Activated naive CD4-positive, alpha-beta T cell treated with anti-CD3 and anti-CD28 coated beads, Interleukin-2, amount 10 ng/mL, durations not matched to agents 7 days and 5 days (primary cell): ENCODE results near the gene SUFU.
"Not testable (repeated sequence)": the region's sequence is repeated elsewhere in the genome, so short reads cannot be mapped to it uniquely, and the experiment has no call there.

Source experiments
- CTCF ChIA-PET: fragments of 350-600 bp; sonication (Branson Sonifier 250); formaldehyde crosslinking; loops from one replicate; lab custom pipeline; 2021; ENCODE audit warnings: antibody characterized with exemption; lab: Charles Lee
- DNase-seq: peaks from one replicate; pipeline ENCODE4 v3.0.0-alpha.2; 2020
- H3K27ac Mint-ChIP-seq: one replicate; pipeline ENCODE4 v1.8.0; 2021; ENCODE audit warnings: mild to moderate bottlenecking, moderate library complexity, mixed read lengths
- H3K27me3 Mint-ChIP-seq: one replicate; pipeline ENCODE4 v1.8.0; 2021; ENCODE audit warnings: mild to moderate bottlenecking, mixed read lengths
- H3K36me3 Mint-ChIP-seq: one replicate; pipeline ENCODE4 v1.8.0; 2021; ENCODE audit warnings: mixed read lengths
- H3K4me1 Mint-ChIP-seq: one replicate; pipeline ENCODE4 v1.8.0; 2021; ENCODE audit warnings: mixed read lengths
- H3K4me3 Mint-ChIP-seq: one replicate; pipeline ENCODE4 v1.8.0; 2021; ENCODE audit warnings: mild to moderate bottlenecking, moderate library complexity, mixed read lengths
- H3K9me3 Mint-ChIP-seq: one replicate; pipeline ENCODE4 v1.8.0; 2021; ENCODE audit warnings: mixed read lengths

The SUFU gene

DNA sequence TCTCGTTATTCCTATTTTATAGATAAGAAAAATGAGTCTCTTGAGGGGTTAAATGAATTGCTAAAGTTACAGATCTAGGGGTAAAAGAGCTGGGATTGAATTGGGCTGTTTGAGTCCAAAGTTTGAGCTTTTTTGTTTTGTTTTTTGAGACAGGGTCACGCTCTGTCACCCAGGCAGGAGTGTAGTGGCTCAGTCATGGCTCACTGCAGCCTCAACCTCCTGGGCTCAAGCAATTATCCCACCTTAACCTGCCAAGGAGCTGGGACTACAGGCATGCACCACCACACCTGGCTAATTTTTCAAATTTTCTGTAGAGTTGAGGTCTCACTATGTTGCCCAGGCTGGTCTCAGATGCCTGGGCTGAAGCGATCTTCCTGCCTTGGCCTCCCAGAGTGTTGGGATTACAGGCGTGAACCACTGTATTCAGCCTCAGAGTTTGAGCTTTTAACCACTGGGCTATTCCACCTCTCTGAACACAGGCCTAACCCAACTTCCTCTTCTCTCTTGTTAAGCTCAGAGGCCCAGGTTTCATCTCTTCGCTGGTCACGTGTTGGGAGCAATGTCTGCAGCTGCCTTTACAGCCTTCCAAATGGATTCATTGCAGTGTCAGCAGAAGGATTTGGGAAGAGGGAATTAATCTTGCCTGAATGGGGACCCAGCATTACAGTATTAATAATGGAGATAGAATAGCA lies 8.0 kb downstream of the SUFU start:
- Mint-ChIP-seq H3K27ac (peak overlapping the region; percentile 17), H3K4me3 (no peak overlapping the region)

DNA sequence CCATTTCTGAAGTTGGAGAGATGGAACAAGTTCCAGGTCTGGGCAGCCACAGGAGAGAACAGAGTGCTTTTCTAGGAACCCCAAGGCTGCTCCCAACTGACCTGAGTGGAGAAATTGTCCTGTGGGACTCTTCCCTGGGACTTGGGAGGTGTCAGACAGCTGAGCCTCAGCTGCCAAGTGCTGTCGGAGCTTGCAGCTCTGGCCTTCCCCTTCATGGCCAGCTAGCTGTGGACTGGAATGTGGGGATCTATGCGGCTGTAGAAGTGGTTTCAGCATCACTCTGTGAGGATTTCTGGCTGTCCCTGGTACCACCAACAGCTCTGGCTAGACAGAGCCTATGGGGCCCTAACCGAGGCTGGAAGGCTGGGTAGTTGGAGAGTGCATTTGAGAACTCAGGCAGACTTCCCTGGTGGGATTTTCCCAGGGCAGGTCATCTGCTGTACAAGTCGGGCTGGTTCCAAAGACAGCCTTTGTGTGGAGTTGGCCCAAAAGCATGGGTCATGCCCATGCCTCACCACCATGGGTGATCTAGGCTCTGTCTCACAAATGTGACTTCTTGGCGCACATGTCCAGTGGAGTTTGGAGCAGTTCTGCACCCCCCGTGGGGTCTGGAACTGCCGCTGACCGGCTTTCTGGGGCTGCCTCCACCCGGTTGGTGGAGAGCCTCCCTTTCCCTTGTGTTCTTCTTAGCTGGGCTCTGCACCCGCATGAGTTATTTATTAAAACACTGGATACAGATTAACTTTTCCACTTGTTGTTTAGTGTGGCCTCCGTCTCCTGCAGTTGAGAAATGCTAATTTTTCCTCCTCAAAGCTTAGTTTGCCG lies 10.9 kb downstream of the SUFU start:
- CTCF ChIA-PET: no interaction called here
- H3K36me3 Mint-ChIP-seq: peaks cover 21% of the 10 kb centered on the region
- no peaks in the 10 kb centered on the region for H3K9me3 Mint-ChIP-seq
- DNase-seq: no peak
- H3K27me3 Mint-ChIP-seq: no peaks in the 10 kb centered on the region
- no peak overlapping the region for H3K27ac Mint-ChIP-seq
- no peak overlapping the region for H3K4me3 Mint-ChIP-seq
- peaks cover 11% of the 10 kb centered on the region for H3K4me1 Mint-ChIP-seq

More for the DNA sequence above, 8.0 kb downstream of the SUFU start:
- no peak for DNase-seq
- CTCF ChIA-PET: interaction anchor here (0.9 to 1.8 kb wide), 5 partner anchors 9 to 85 kb away, joined by 3 to 8 read pairs (median 5); partner anchors contain the start of gene ACTR1A
- Mint-ChIP-seq H3K27me3 (no peaks in the 10 kb centered on the region), H3K36me3 (peaks cover 30% of the 10 kb centered on the region), H3K4me1 (peaks cover 17% of the 10 kb centered on the region), H3K9me3 (no peaks in the 10 kb centered on the region)

DNA sequence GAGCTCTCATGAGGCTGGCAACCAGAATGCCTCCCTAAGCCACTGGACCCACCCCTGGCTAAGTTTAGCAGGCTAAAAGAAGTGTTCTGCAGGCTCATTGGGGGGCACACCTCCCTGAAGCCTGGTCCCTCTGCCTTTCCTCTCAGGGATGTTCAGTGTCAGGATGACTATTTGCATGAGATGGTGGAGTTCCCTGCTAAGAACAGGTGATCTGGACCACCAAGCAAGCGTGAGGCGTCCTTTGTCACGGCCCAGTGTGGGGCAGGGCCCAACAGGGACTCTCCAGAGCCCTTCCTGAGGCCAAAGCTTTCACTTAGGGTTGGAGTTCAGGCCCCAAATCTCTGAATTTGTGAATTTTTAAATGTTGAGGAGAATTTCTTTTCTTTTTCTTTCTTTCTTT lies 12.0 kb downstream of the SUFU start:
- Mint-ChIP-seq H3K27me3 (no peaks in the 10 kb centered on the region), H3K4me1 (peaks cover 11% of the 10 kb centered on the region), H3K36me3 (peaks cover 21% of the 10 kb centered on the region), H3K4me3 (no peak overlapping the region), H3K9me3 (no peaks in the 10 kb centered on the region), H3K27ac (no peak overlapping the region)
- no peak for DNase-seq
- CTCF ChIA-PET: interaction anchor here (1.0 to 1.2 kb wide), 2 partner anchors 24 to 68 kb away, joined by 3 to 4 read pairs; no protein-coding TSS in a partner anchor

DNA sequence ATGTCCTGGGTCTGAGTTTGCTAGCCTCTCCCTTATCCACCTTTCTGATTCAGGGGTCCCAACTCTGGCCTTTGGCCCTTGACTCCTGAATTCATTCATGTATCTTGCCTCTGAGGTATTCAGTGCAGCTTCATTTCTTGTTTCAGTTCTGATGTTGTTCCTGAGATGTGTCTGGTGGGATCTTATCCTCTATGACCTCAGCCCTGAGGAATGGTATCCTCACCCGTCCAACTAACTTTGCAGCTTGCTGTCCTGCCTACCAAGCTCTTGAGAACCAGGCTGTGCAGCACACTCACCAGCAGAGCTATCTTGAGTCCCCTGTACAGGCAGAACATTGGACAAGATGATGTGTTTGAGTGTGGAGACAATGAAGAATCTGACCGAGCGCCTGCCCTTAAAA lies 13.8 kb downstream of the SUFU start:
- Mint-ChIP-seq H3K9me3 (no peaks in the 10 kb centered on the region), H3K4me3 (no peak overlapping the region), H3K27me3 (no peaks in the 10 kb centered on the region), H3K36me3 (peaks cover 14% of the 10 kb centered on the region), H3K4me1 (no peaks in the 10 kb centered on the region), H3K27ac (no peak overlapping the region)
- CTCF ChIA-PET: interaction anchor here (0.5 kb wide), 1 partner anchor 76 kb away, joined by 3 read pairs; no protein-coding TSS in a partner anchor
- DNase-seq: no peak

DNA sequence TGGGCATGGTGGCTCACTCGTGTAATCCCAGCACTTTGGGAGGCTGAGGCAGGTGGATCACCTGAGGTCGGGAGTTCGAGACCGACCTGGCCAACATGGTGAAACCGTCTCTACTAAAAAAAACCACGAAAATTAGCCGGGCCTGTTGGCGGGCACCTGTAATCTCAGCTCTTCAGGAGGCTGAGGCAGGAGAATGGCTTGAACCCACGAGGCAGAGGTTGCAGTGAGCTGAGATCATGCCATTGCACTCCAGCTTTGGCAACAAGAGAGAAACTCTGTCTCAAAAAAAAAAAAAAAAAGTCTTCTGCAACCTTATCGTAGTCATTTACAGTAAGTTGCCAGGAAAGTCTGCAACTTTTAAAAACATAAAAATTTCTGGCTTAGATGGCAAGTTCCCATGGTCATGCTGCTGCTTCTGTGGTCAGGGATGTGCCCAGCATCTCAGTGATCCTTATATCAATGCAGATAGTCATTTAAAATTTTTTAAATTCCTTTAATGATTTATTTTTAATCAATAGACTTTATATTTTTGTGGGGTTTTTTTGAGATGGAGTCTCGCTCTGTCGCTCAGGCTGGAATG lies 15.6 kb downstream of the SUFU start:
- Mint-ChIP-seq H3K36me3 (peaks cover 14% of the 10 kb centered on the region), H3K4me3 (no peak overlapping the region), H3K27ac (no peak overlapping the region), H3K9me3 (no peaks in the 10 kb centered on the region), H3K27me3 (no peaks in the 10 kb centered on the region), H3K4me1 (no peaks in the 10 kb centered on the region)
- CTCF ChIA-PET: no interaction called here
- no peak for DNase-seq

DNA sequence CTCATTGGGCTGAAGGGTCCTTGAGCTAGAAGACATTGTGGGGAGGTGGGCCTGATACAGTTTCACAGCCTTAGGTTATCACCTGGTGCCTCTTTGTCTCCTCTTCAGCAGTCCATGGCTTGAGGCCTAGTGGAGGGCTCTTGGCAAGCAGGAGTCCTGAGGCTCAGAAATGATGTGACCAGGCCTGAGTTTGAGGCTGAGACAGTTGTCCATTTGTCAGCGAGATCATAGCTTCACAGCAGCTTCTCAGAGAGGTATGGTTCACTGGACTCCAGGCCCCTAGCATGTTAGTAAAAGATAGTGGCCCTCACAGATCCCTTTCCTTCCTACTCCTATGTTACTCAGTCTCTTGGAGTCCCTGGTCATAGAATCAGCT lies 19.1 kb downstream of the SUFU start:
- H3K27ac Mint-ChIP-seq: no peak overlapping the region
- no peak for DNase-seq
- no peaks in the 10 kb centered on the region for H3K4me1 Mint-ChIP-seq
- no peak overlapping the region for H3K4me3 Mint-ChIP-seq
- peaks cover 13% of the 10 kb centered on the region for H3K36me3 Mint-ChIP-seq
- CTCF ChIA-PET: interaction anchor here (1.0 to 1.2 kb wide), 2 partner anchors 61 to 379 kb away, joined by 3 to 4 read pairs; no protein-coding TSS in a partner anchor
- H3K9me3 Mint-ChIP-seq: no peaks in the 10 kb centered on the region
- no peaks in the 10 kb centered on the region for H3K27me3 Mint-ChIP-seq

DNA sequence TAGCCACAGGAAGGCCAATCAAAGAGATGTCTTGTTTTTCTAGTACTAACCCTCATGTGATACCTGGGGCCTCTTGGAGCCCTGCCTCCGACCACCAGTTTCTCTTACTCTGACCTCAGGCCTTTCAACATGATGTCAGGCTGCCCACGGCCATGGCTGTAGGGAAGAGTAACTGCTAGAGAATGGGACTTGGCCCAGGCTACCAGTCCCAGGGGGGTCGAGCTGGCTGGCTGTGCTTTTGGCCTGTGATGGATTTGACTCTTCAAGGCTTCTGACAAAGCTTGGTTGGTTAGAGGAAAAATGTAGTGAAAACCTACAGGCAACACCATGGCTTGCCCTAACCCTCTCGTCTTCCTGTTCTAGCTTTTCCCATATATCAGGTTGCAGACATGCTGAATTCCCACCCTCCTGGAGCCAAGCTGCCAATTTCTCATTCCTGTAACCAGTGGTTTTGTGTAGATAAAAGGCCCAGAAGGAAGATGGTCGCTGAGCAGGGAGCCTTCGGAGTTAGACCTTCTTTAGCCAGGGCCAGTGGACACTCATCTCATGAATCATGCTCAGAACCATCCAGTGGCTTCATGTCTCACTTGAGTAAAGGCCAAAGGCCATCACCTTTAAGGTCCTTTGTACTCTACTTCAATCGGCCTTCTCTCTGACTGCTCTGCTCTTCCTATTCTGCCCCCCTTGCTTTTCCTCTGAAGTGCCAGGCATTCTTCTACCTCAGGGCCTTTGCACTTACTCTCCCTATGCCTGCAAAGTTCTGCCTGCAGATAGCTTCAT lies 19.7 kb downstream of the SUFU start:
- Mint-ChIP-seq H3K27ac (no peak overlapping the region), H3K27me3 (no peaks in the 10 kb centered on the region), H3K36me3 (peaks cover 13% of the 10 kb centered on the region), H3K4me1 (no peaks in the 10 kb centered on the region), H3K9me3 (no peaks in the 10 kb centered on the region), H3K4me3 (no peak overlapping the region)
- no peak for DNase-seq
- CTCF ChIA-PET: interaction anchor here (1.0 to 1.2 kb wide), 2 partner anchors 60 to 378 kb away, joined by 3 to 4 read pairs; no protein-coding TSS in a partner anchor

DNA sequence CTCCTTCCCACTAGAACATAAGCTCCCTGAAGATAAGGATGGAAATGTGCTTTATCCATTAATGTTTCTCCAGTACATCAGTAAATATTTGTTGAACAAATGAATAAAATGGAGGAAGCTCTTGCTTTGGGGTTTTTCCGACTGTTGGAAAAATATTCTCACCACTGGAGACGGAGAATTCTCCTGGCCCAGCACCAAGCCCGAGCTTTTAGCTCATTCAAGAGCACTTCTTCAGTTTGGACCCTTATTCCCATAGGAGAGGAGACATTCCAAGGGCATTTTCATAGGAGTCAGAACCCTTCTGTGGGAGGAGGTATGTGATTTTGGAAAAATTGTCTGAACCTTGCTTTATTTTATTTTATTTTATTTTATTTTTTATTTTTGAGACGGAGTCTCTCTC lies 21.0 kb downstream of the SUFU start:
- H3K4me3 Mint-ChIP-seq: no peak overlapping the region
- CTCF ChIA-PET: no interaction called here
- H3K9me3 Mint-ChIP-seq: no peaks in the 10 kb centered on the region
- H3K4me1 Mint-ChIP-seq: peaks cover 3% of the 10 kb centered on the region
- H3K27ac Mint-ChIP-seq: no peak overlapping the region
- H3K36me3 Mint-ChIP-seq: peaks cover 13% of the 10 kb centered on the region
- no peak for DNase-seq
- no peaks in the 10 kb centered on the region for H3K27me3 Mint-ChIP-seq

DNA sequence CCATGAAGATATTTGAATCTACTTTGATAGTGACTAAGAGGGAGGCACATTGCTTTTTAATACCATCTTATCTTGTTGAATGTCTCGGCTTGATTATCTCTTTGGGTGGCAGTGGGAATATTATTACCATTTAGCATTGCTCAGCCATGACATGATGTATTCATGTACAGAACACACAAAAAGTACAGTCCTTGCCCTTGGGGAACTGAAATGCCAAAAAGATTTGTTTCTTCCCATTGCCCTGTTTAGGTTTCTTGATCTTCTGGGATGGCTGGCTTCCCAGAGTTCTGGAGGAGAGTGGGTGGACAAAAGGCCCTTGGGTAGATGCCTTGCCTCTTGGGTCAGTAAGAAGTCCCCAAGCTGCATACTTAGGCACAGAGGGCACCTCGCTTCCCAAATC lies 23.8 kb downstream of the SUFU start:
- no peak overlapping the region for H3K4me3 Mint-ChIP-seq
- peaks cover 10% of the 10 kb centered on the region for H3K36me3 Mint-ChIP-seq
- no peaks in the 10 kb centered on the region for H3K9me3 Mint-ChIP-seq
- no peaks in the 10 kb centered on the region for H3K27me3 Mint-ChIP-seq
- H3K4me1 Mint-ChIP-seq: peaks cover 3% of the 10 kb centered on the region
- CTCF ChIA-PET: no interaction called here
- DNase-seq: no peak
- H3K27ac Mint-ChIP-seq: no peak overlapping the region

DNA sequence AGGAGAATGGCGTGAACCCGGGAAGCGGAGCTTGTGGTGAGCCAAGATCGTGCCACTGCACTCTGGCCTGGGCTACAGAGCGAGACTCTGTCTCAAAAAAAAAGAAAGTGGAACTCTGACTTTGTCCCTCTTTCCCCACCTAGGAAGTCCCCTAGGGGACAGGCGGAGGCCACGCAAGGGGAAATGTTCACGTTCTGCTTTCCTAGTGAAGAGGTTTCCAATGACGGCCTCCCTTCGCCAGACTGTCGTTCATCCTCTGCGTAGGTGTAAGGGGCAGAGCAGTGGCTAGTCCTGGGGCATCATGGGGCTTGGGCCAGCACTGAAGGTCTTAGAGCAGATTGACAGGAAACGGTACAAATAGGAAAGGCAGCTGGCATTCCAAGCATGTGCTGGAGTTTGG lies 30.6 kb downstream of the SUFU start:
- no peaks in the 10 kb centered on the region for H3K4me1 Mint-ChIP-seq
- no peaks in the 10 kb centered on the region for H3K27me3 Mint-ChIP-seq
- H3K4me3 Mint-ChIP-seq: no peak overlapping the region
- no peaks in the 10 kb centered on the region for H3K36me3 Mint-ChIP-seq
- H3K9me3 Mint-ChIP-seq: no peaks in the 10 kb centered on the region
- CTCF ChIA-PET: interaction anchor here (0.6 kb wide), 1 partner anchor 407 kb away, joined by 3 read pairs; no protein-coding TSS in a partner anchor
- no peak overlapping the region for H3K27ac Mint-ChIP-seq
- no peak for DNase-seq

DNA sequence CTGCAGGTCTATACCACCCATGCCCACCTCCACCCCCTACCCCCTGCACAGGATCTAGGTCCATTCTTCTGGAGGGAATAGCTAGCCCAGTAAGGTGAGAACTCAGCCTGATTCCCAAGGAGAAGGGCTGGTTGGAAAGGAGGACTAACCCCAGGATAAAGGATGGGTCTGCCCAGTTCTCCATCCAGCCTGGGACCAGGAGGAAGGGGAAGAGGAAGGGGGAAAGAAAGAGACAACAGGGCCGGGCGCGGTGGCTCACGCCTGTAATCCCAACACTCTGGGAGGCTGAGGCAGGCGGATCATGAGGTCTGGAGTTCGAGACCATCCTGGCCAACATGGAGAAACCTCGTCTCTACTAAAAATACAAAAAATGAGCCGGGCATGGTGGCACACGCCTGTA lies 31.2 kb downstream of the SUFU start:
- H3K9me3 Mint-ChIP-seq, H3K27ac Mint-ChIP-seq, DNase-seq, H3K36me3 Mint-ChIP-seq, H3K27me3 Mint-ChIP-seq, H3K4me3 Mint-ChIP-seq, CTCF ChIA-PET, H3K4me1 Mint-ChIP-seq: not testable (repeated sequence)

DNA sequence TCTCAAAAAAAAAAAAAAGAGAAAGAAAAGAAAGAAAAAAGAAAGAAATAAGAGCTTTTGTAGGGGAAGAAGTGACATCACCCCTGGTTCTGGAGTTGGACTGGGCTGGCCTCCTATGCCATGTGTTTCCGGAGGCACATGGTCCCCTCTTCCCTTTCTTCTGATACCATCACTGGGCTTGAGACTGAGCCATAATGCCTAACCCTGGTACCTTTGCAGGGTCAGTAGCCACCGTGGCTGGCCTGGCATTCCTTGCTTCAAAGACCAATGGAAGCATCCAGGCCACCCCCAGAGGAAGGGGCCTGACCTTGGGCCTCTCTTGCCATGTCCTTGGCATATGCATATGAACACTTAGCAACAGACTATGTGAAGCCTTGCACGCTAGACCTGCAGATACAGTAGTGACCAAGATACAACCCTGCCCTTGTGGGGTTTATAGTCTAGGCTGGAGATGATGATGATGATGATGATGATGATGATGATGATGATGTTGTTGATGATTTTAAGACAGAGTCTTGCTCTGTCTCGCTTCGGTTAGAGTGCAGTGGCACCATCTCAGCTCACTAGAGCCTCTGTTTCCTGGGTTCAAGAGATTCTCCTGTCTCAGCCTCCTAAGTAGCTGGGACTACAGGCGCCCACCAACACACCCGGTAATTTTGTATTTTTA lies 31.8 kb downstream of the SUFU start:
- DNase-seq: no peak
- Mint-ChIP-seq H3K27me3 (no peaks in the 10 kb centered on the region), H3K4me1 (no peaks in the 10 kb centered on the region), H3K27ac (no peak overlapping the region), H3K4me3 (no peak overlapping the region), H3K9me3 (no peaks in the 10 kb centered on the region), H3K36me3 (no peaks in the 10 kb centered on the region)
- CTCF ChIA-PET: no interaction called here

DNA sequence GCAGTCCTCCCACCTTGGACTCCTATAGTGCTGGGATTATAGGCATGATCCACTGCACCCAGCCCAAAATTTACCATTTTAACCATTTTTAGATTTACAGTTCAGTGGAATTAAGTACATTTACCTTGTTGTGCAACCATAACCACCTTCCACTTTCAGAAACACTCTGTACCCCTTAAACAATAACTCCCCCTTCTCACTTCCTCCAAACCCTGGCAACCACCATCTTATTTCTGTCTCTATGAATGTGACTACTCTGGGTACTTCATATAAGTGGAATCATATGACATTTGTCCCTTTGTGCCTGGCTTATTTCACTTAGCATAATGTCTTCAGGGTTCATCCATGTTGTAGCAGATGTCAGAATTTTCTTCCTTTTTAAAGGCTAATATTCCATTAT lies 33.6 kb downstream of the SUFU start:
- Mint-ChIP-seq H3K4me1 (no peaks in the 10 kb centered on the region), H3K9me3 (no peaks in the 10 kb centered on the region), H3K36me3 (peaks cover 1% of the 10 kb centered on the region), H3K27ac (peak overlapping the region; percentile 28), H3K4me3 (no peak overlapping the region), H3K27me3 (no peaks in the 10 kb centered on the region)
- CTCF ChIA-PET: no interaction called here
- DNase-seq: no peak
